ENCODE data around the gene PFKFB4.

Gene PFKFB4

GRCh38 chr3:48565591-48566400 is 9.2 kb upstream of the PFKFB4 start:
- TF ChIP-seq FOXP2 (optimal IDR thresholded peaks at IDR 0.05; ENCODE audit: borderline replicate concordance, extremely low read depth, extremely low read length, insufficient read depth) (no peak), SIN3A (IDR thresholded peaks at IDR 0.05; ENCODE audit: borderline replicate concordance, insufficient read depth, low read length) (no peak), TAF1 (IDR thresholded peaks at IDR 0.05; ENCODE audit: borderline replicate concordance, insufficient read depth, low read length) (no peak), REST (IDR thresholded peaks at IDR 0.05; ENCODE audit: insufficient read depth in 1 of 2, low read depth in 2 of 2, low read length in 2 of 2) (no peak), POLR2AphosphoS5 (IDR thresholded peaks at IDR 0.05; ENCODE audit: low read depth, low read length) (no peak)

- TF ChIP-seq TAF1 (IDR thresholded peaks at IDR 0.05; ENCODE audit: borderline replicate concordance, insufficient read depth, low read length) (no peak), FOXP2 (optimal IDR thresholded peaks at IDR 0.05; ENCODE audit: borderline replicate concordance, extremely low read depth, extremely low read length, insufficient read depth) (no peak), REST (IDR thresholded peaks at IDR 0.05; ENCODE audit: insufficient read depth in 1 of 2, low read depth in 2 of 2, low read length in 2 of 2) (no peak), SIN3A (IDR thresholded peaks at IDR 0.05; ENCODE audit: borderline replicate concordance, insufficient read depth, low read length) (no peak), POLR2AphosphoS5 (IDR thresholded peaks at IDR 0.05; ENCODE audit: low read depth, low read length) (no peak)
These were observed 8.6 kb upstream of the PFKFB4 start for GRCh38 chr3:48565186-48565585.

- TF ChIP-seq POLR2AphosphoS5 (IDR thresholded peaks at IDR 0.05; ENCODE audit: low read depth, low read length): no peak
- TF ChIP-seq REST (IDR thresholded peaks at IDR 0.05; ENCODE audit: insufficient read depth in 1 of 2, low read depth in 2 of 2, low read length in 2 of 2): no peak
- TF ChIP-seq SIN3A (IDR thresholded peaks at IDR 0.05; ENCODE audit: borderline replicate concordance, insufficient read depth, low read length): no peak
- TF ChIP-seq FOXP2 (optimal IDR thresholded peaks at IDR 0.05; ENCODE audit: borderline replicate concordance, extremely low read depth, extremely low read length, insufficient read depth): no peak
- TF ChIP-seq TAF1 (IDR thresholded peaks at IDR 0.05; ENCODE audit: borderline replicate concordance, insufficient read depth, low read length): no peak
These were observed 8.1 kb upstream of the PFKFB4 start for GRCh38 chr3:48564667-48565066.

GRCh38 chr3:48564022-48564421 is 7.4 kb upstream of the PFKFB4 start:
- no peak for TF ChIP-seq SIN3A (IDR thresholded peaks at IDR 0.05; ENCODE audit: borderline replicate concordance, insufficient read depth, low read length)
- no peak for TF ChIP-seq REST (IDR thresholded peaks at IDR 0.05; ENCODE audit: insufficient read depth in 1 of 2, low read depth in 2 of 2, low read length in 2 of 2)
